ENCODE measurements around the gene CYB5A.
A peak's percentile ranks its signal among the peaks of the same experiment; 100 is the strongest.

GRCh38 chr18:74331404-74331803 lies 39.6 kb upstream of the CYB5A start:
- TF ChIP-seq CTCF (conservative IDR thresholded peaks at IDR 0.05) (peak; percentile 59), ZFX (IDR thresholded peaks at IDR 0.05) (no peak)
